ENCODE results near the gene EPHB1. TPM values are rescaled to one million over a fixed set of nuclear protein-coding genes. Genes with fewer than 3 reads are reported as not detected.

EPHB1 gene
- total RNA-seq, 1 experiment from 2014 or later, result 0.86 TPM

DNA sequence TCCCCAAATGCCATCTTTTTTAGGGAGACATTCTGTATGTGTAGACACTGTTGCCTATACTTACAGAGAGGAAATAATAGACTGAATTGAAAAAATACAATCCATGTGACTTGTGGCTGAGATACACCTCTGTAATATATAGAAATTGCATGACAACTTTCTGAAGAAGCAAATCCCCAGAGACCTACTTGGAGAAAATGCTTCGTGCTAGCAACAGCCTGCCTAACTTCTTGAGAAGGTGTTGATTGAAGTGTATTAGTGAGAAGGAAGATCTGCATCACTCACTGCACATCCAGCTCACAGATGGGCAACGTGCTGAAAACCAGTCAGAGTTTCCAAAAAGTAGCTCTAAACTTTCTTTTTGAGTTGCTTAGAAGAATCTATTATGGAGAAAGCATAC is 404.1 kb downstream of the EPHB1 start:
- TF ChIP-seq POLR2A (IDR thresholded peaks at IDR 0.05; ENCODE audit: borderline replicate concordance, extremely low read depth, insufficient read depth, insufficient read length), result no peak
- no peak for TF ChIP-seq ZFX (IDR thresholded peaks at IDR 0.05)
- TF ChIP-seq RAD21 (IDR thresholded peaks at IDR 0.05; ENCODE audit: low read depth), result no peak
- TF ChIP-seq SIN3A (IDR thresholded peaks at IDR 0.05; ENCODE audit: low read depth), result no peak
- no peak for TF ChIP-seq YY1 (IDR thresholded peaks at IDR 0.05; ENCODE audit: extremely low read depth, insufficient replicate concordance, low read depth, low read length)
- no peak for TF ChIP-seq POLR2AphosphoS5 (IDR thresholded peaks at IDR 0.05; ENCODE audit: low read depth, low read length)
- TF ChIP-seq, protein P1, sequence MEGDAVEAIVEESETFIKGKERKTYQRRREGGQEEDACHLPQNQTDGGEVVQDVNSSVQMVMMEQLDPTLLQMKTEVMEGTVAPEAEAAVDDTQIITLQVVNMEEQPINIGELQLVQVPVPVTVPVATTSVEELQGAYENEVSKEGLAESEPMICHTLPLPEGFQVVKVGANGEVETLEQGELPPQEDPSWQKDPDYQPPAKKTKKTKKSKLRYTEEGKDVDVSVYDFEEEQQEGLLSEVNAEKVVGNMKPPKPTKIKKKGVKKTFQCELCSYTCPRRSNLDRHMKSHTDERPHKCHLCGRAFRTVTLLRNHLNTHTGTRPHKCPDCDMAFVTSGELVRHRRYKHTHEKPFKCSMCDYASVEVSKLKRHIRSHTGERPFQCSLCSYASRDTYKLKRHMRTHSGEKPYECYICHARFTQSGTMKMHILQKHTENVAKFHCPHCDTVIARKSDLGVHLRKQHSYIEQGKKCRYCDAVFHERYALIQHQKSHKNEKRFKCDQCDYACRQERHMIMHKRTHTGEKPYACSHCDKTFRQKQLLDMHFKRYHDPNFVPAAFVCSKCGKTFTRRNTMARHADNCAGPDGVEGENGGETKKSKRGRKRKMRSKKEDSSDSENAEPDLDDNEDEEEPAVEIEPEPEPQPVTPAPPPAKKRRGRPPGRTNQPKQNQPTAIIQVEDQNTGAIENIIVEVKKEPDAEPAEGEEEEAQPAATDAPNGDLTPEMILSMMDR (IDR thresholded peaks at IDR 0.05 in 2 of 3, conservative IDR thresholded peaks at IDR 0.05 in 1 of 3; ENCODE audit: borderline replicate concordance in 1 of 3, insufficient read depth in 1 of 3, low read depth in 2 of 3, low read length in 2 of 3), result no peak
- no peak for TF ChIP-seq EZH2phosphoT487 (IDR thresholded peaks at IDR 0.05; ENCODE audit: borderline replicate concordance)
- no peak for TF ChIP-seq CEBPB (IDR thresholded peaks at IDR 0.05; ENCODE audit: low read depth)
- TF ChIP-seq TCF7L2 (IDR thresholded peaks at IDR 0.05; ENCODE audit: borderline replicate concordance, extremely low read depth, insufficient read depth, insufficient read length), result no peak
- TF ChIP-seq ZNF274 (IDR thresholded peaks at IDR 0.05; ENCODE audit: low read depth, low read length), result no peak
- no peak overlapping the region for H3K4me3 ChIP-seq (replicated peaks in 1 of 2; ENCODE audit: low read depth in 1 of 2, low read length in 2 of 2)
- no peaks in the 10 kb centered on the region for H3K79me2 ChIP-seq (ENCODE audit: insufficient read depth, low read length)
- H4K20me1 ChIP-seq (ENCODE audit: insufficient read depth), result no peaks in the 10 kb centered on the region
- ATAC-seq (no peak), DNase-seq (ENCODE audit: low read depth, low spot score) (no peak)
- H2AFZ ChIP-seq (ENCODE audit: low read depth, low read length, poor library complexity, severe bottlenecking), result no peak overlapping the region
- CTCF ChIA-PET, result no interaction called here
- peaks cover 16% of the 10 kb centered on the region; the same call in 1 of the 2 replicates for H3K27me3 ChIP-seq (ENCODE audit: insufficient read depth, low read length)
- H3K4me2 ChIP-seq (ENCODE audit: low read length), result no peak overlapping the region
- BruUV-seq (replicated peaks), result no TSS peak
- no peak overlapping the region for H3K27ac ChIP-seq (ENCODE audit: low read depth, low read length)
- H3K4me1 ChIP-seq (ENCODE audit: control insufficient read depth in 1 of 2, insufficient read depth in 2 of 2, low read length in 2 of 2), result no peaks in the 10 kb centered on the region
- H3K9me2 ChIP-seq (ENCODE audit: insufficient read depth), result no peaks in the 10 kb centered on the region
- H3K9ac ChIP-seq (ENCODE audit: low read length), result no peak overlapping the region
- H3K9me3 ChIP-seq (ENCODE audit: control insufficient read depth in 1 of 2, insufficient read depth in 1 of 2, low read depth in 1 of 2, low read length in 2 of 2), result no peaks in the 10 kb centered on the region
- RAD21 ChIA-PET (ENCODE audit: low non-redundant PET in 1 of 2, low total read pairs in 2 of 2, uncharacterized antibody in 2 of 2, unreplicated experiment in 2 of 2), result no interaction called here
- POLR2A ChIA-PET, result no interaction called here
- intact Hi-C loops (cut with micrococcal nuclease), result no loop called here
- H3K36me3 ChIP-seq (ENCODE audit: control insufficient read depth in 1 of 2, insufficient read depth in 2 of 2, low read length in 2 of 2), result no peaks in the 10 kb centered on the region

Measured in HCT116 (cell line).